GM12864 (cell line): ENCODE results near the gene OTP.

Experiments used
- DNase-seq: peaks from one replicate; pipeline ENCODE4 v3.0.0-alpha.2; 2011; ENCODE audit warnings: low read depth
- H3K4me3 ChIP-seq: 2 replicates; pipeline ENCODE4 v1.5.1; 2011; ENCODE audit warnings: mild to moderate bottlenecking, low read depth, low read length, control low read depth
- TF ChIP-seq, protein P1 (sequence below): IDR thresholded peaks from 2 replicates; pipeline ENCODE4 v1.5.1; 2011; ENCODE audit warnings: low read depth, mild to moderate bottlenecking, moderate library complexity, low read length, control low read depth, inconsistent platforms; ENCODE audit errors: missing control alignments

Gene OTP

DNA sequence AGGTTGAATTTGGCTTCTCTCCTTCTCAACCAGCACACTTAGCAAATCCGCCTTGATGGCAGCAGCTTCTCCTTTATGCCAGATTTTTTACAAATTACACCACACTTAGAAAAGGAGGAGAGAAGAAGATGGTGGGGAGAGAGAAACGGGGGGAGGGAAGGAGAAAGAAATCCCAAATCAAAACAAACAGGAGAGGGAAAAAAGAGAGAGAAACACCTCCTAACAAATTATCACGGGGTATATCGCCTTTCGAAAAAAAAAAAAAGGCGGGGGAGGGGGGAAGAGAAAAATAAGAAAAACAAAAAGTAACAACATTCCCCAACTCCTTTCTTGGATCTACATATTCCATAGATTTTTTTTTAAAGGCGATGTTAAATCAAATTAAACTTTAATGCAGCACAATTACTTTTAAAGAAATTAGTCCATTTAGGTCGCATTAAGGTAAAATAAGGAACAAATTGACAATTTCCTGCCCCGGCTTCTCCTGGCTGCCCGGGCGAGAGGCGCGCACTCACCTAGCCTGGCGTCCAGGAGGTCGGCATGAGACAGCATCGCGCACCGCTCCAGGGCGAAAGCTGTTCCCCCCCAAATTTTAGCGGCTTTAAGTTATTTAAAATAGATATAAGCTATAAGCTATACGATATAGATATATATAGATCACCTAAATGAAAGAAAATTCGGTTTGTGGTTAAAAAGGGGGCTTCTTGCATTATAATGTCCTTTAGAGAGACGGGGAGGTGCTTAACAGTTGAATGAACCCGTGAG, at the start of gene OTP:
TSS of gene OTP (minus strand) at position 716 of the 765 bp plus-strand sequence. CDS start at position 552, 164 bp downstream.
- DNase-seq: no peak
- TF ChIP-seq, protein P1, sequence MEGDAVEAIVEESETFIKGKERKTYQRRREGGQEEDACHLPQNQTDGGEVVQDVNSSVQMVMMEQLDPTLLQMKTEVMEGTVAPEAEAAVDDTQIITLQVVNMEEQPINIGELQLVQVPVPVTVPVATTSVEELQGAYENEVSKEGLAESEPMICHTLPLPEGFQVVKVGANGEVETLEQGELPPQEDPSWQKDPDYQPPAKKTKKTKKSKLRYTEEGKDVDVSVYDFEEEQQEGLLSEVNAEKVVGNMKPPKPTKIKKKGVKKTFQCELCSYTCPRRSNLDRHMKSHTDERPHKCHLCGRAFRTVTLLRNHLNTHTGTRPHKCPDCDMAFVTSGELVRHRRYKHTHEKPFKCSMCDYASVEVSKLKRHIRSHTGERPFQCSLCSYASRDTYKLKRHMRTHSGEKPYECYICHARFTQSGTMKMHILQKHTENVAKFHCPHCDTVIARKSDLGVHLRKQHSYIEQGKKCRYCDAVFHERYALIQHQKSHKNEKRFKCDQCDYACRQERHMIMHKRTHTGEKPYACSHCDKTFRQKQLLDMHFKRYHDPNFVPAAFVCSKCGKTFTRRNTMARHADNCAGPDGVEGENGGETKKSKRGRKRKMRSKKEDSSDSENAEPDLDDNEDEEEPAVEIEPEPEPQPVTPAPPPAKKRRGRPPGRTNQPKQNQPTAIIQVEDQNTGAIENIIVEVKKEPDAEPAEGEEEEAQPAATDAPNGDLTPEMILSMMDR: no peak
- H3K4me3 ChIP-seq: no peak within 1 kb of the TSS

DNA sequence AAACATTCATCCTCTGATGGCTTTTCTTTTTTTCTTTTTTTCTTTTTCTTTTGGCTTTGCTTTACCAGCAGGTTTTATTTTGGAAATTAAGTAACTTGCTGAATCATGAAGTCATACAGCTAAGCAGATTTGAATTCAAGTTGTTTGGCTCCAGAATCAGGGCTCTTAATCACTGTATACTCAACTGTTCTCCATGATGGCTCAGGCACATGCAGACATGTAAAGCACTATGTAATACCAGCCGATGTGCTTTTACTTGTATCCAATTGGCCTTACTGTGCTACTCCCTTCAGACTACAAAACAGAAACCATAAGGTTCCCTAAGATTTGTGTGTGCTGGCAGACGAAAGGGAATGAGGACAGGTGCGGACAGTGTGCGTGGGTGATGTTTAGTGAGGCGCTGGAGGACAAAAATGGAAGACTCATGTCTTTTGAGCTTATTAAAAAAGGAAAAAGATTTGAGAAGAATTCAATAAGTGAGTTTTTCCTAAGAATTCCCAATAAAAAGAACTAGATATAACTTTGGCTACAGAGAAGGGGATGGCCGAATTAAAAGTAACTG, 44.7 kb upstream of the OTP start:
- H3K4me3 ChIP-seq: no peak overlapping the region
- DNase-seq: no peak
- TF ChIP-seq, protein P1: no peak

DNA sequence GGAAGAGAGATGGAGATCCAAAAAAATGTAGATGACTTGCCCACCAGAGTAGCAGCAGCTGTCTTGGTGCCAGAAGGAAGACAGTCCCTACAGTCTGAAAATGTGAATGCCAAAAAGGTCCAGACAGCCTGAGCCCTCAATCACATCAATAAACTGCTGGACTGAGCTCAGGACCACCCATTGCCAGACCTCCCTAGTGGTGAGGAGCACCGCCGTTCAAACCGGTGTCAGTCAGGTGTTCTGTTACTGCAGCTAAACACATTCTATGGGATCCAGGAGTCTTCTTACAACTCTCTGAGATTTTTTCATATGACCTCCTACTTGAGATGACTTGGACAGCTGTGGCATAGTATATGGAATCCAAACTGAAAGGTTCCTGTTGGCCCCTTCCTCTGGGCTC, 32.0 kb upstream of the OTP start:
- TF ChIP-seq, protein P1: no peak
- no peak overlapping the region for H3K4me3 ChIP-seq
- no peak for DNase-seq

DNA sequence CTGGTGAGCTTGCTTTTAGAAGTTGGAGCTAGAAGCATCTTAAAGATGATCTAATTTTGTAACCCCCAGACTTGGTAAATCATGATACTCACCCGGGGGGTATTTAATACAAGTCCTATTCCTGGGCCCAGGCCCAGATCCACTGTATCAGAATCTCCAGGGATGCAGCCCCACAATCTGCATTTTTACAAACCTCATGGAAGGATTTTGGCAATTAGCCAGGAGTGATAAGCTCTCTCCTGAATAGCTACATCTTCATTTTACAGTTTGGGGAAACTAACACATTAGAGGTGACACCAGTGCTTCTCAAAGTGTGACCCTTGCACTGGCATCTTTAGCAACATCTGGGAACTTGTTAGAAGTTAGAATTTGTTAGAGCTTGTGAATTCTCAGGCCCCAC, 31.2 kb upstream of the OTP start:
- TF ChIP-seq, protein P1: no peak
- no peak for DNase-seq
- H3K4me3 ChIP-seq: no peak overlapping the region

DNA sequence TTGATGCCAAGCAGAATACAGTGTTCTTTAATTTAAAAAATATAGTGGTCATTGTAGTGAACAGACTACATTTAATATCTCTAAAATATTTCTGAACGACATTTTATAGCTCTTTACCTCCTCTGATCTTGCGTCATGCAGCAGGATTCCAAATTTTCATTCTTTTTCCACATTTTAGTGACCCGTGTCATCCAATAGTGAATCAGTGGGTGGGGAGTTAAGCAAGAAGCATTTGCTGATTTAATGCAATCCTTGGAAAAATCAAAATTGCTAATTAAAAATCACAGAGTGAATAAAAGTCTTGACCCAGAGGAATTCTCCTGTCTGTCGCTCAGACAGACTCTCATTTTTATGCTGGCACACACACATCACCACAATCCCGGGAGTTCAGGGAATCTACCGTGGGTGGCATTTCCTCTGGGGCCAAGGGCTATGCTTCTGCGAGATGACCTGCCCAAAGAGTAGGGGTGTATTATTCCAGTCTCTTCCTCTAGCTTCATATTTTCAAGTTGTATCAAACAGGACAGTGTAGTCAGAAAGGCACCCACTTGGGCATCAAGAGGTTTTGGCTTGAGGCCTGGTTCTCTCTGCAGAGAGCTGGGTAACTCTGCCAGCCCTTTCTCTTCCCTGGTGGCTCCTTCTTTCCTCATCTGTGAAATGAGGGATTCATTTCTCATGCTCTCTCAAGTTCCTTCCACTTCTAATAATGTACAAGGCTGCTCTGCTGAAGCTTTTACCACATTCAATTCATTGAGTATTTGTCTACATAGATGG, 24.8 kb upstream of the OTP start:
- TF ChIP-seq, protein P1: no peak
- no peak overlapping the region for H3K4me3 ChIP-seq
- no peak for DNase-seq

DNA sequence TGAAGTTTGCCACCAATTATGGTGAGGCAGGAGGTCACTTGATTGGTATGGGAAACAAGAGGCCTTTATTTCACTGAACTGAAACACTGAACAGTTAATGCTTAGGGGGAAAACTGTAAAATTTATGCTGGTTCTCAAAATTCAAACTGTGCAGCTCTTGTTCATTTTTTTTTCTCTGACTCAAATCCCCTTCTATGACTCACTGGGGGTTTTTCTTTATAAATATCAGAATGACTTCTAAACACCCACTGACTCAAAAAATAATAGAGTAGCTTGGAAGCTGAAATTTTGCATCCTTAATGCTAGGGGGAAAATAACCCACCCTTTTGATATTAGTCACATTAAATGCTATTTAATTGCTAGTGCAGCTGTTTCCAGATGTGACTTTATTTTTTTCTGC, 24.1 kb upstream of the OTP start:
- TF ChIP-seq, protein P1: no peak
- no peak overlapping the region for H3K4me3 ChIP-seq
- no peak for DNase-seq
